GM19324 (cell line): Measurements from ENCODE around the gene ZNF850.

Experiments used
- ATAC-seq: cut with Tn5 transposase; IDR thresholded peaks from one replicate; pipeline ENCODE4 v1.9.1; 2021; ENCODE audit warnings: mild to moderate bottlenecking, moderate library complexity; ENCODE audit not compliant: unreplicated experiment, low FRiP score

The ZNF850 gene

DNA sequence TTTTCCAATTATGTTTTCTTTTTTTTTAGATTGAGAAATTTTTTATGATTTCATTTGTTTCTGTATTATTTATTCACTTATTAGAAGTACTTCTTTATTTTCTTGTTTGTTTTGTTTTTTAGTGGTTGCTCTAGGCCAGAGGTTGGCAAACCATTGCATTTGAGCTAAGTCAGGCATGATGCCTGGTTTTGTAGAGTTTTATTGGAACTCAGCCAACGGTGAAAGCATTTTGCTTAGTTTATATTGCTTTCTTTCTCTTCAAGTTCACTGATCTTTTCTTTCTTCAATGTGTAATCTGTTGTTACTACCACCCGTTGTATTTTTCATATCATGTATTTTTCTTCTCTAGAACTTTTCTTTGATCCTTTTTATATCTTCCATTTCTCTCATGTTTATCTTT is 65.5 kb downstream of the ZNF850 start:
- no peak for ATAC-seq

DNA sequence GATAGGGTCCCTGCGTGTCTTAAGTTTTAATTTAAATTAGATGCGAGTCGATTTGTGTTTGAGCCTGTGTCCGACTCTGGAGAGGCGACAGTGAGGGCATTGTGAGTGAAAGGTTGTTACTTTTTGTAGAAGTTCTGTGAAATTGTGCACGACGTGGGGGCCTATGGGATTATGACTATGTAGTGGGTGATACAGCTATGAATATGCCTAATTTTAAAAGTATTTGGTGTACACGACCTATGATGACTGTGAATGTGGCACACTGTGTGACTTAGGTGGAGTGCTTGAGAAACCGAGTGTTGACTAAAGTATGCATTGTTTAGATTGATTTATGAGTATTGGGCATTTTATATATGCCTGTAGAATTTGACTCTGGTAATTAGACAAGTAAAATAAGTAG is 84.5 kb downstream of the ZNF850 start:
- no peak for ATAC-seq

DNA sequence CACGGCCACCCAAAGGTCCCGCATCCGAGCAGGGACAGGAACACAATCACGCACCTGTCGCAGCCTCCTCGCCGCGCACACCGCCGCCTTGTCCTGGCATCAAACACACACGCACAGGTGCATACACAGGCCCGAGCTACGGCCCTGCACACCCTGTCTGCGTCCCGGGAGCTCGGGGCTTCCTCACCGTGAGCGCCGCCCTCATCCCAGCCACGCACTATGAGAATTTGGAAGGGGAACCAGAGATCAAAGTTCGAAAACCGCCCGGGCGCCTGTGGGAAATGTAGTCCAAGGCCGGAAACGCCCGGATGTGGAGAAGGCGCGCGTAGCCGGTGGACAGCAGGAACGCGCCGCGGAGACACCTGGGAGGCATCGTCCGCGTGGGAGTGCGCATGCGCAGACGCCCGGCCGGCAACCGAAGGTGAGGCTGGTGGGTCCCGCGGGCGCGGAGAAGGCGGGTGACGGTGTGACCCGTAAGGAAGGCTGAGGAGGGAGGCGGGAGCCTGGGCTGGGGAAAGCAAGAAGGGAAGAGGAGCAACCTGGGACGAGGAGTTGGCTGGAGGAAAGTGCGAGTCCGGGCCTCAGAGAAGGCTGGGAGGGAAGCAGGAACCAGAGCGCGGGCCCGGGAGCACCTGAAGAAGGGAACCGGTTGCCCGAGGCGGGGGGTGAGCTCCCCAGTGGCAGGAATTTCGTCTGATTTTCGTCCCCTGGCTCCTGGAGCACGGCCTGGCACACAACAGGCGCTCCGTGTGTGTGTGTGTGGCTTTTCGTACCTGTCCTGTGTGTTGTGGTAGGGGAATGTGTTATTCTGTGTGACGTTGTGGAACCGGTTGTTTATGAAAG is 85.2 kb downstream of the ZNF850 start, which contains the start of gene ZNF567:
TSS of gene ZNF567 (plus strand) at position 399 of the 843 bp plus-strand sequence. CDS start 7,256 bp downstream, outside the sequence.
- ATAC-seq, result peak; percentile 97

- ATAC-seq, result no peak
Measured at GRCh38 chr19:36686365-36687213, 86.0 kb downstream of the ZNF850 start.

- ATAC-seq, result no peak
Measured at GRCh38 chr19:36685835-36686234, 86.8 kb downstream of the ZNF850 start.

GRCh38 chr19:36679455-36679854 is 93.2 kb downstream of the ZNF850 start:
- ATAC-seq, result no peak

- no peak for ATAC-seq
Measured at GRCh38 chr19:36674201-36674600, 98.4 kb downstream of the ZNF850 start.

DNA sequence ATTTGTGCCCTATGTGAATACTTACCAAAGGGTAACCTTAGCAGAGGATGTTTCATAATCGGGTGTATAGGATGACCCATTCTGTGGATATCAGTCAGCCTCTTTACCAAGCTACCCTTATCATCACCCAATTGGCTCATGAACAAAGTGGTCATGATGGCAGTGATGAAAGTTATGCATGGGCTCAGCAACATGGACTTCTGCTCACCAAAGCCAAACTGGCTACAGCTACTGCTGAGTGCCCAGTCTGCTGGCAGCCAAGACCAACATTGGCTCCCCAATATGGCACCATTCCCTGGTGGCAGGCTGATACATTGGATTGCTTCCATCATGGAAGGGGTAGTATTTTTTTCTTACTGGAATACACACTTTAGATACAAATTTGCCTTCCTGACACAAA is 100.2 kb downstream of the ZNF850 start:
- ATAC-seq, result no peak

DNA sequence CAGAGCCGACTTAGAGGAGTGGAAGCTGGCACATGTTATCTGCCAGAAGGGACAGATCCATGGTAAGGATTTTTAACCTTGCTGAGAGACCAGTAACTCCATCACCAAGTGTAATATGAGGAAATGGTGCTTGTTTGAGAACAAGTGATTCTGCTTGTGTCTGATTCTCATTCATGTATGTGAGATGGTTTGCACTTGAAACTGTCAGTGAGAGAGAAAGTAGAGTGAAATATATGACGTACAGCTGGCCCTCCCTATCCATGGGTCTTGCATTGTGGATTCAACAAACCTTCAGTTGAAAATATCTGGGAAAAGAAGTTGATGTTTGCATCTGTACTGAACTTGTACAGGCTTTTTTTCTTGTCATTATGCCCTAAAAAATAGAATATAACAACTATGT is 104.0 kb downstream of the ZNF850 start:
- no peak for ATAC-seq

DNA sequence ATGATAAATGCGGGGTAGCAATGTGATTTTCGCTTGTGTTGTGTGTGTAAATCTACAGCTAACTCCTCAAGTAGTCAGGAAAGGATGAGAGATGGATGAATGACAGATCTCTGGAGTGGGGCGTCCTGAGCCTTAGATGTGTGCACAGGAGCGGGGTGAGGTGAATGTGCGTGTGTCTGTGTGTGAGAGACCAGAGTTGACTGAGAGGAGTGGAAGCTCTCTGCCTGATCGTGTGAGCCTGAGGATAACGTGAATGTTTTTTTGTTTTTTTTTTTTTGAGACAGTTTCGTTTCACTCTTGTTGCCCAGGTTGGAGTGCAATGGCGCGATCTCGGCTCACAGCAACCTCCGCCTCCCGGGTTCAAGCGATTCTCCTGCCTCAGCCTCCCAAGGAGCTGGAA is 106.8 kb downstream of the ZNF850 start:
- no peak for ATAC-seq
